Left ventricle myocardium superior (tissue), 1 donor: ENCODE measurements around the gene GOLIM4. TPM values are rescaled to one million over a fixed set of nuclear protein-coding genes. Genes with fewer than 3 reads are reported as not detected.
A peak's percentile ranks its signal among the peaks of the same experiment; 100 is the strongest.

Experiments
- ATAC-seq: fragments of 200-7000 bp; cut with Tn5 transposase; one replicate; pipeline ENCODE4 v1.9.1; 2020; ENCODE audit warnings: mild to moderate bottlenecking, moderate library complexity
- DNase-seq: peaks from one replicate; pipeline ENCODE4 v3.0.0-alpha.2; 2020
- intact Hi-C: fragments of 100-400 bp; cut with micrococcal nuclease; formaldehyde crosslinking; loops from one replicate; pipeline ENCODE4 v1.11.0; 2022
- total RNA-seq: library from RNA; stranded (reverse); fragmentation: NEBNext Ultra II Directional; extraction: Animal tissue kit (Norgen Biotek cat#: 25700); gene quantifications from one replicate; pipeline ENCODE4 v1.2.1, GENCODE V29; 2021
- donor health status: DM: no; HTN: yes; CAD: no; lungs with severe emphysema.

GOLIM4 gene
- total RNA-seq, 1 donor from 2014 or later = 63.2 TPM

DNA sequence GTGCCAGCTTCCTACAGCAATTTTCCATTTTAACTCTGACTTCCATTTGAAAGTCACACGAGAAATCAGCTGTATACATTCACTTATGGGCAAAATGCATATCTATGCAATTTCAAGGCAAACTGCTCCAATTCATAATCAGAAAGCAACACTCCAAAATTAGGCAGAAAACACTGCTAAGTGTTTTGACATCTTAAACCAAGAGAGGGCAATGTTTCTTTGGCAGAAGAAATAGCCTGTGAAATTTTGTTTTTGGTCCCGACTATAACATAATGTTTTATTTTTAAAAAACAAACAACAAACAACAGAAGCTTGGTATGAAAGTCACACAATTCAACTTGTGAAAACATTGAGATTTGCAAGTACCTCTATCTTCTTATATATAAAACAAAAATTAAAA, 42.6 kb downstream of the GOLIM4 start:
- intact Hi-C loops = no loop called here
- DNase-seq (no peak), ATAC-seq (no peak)

DNA sequence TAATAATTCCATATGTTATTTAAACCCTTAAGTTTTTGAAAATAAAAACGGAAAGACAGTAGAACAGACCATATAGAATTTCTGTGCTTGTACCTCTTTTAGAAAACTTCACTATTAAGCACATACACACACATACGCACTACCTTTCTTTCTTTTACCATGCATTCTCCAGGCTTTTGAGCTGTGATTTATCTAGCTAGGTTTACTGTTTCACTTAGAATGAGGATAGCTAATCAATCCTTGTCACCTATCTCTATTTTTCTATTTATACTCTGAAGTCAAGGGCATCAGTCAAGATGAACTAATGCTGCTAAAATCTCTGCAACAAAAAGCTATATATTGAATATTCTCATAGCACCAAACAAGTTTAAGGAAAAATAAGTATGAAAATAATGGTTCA, 43.2 kb downstream of the GOLIM4 start:
- intact Hi-C loops = no loop called here
- peak; percentile 7 for ATAC-seq
- DNase-seq = no peak

DNA sequence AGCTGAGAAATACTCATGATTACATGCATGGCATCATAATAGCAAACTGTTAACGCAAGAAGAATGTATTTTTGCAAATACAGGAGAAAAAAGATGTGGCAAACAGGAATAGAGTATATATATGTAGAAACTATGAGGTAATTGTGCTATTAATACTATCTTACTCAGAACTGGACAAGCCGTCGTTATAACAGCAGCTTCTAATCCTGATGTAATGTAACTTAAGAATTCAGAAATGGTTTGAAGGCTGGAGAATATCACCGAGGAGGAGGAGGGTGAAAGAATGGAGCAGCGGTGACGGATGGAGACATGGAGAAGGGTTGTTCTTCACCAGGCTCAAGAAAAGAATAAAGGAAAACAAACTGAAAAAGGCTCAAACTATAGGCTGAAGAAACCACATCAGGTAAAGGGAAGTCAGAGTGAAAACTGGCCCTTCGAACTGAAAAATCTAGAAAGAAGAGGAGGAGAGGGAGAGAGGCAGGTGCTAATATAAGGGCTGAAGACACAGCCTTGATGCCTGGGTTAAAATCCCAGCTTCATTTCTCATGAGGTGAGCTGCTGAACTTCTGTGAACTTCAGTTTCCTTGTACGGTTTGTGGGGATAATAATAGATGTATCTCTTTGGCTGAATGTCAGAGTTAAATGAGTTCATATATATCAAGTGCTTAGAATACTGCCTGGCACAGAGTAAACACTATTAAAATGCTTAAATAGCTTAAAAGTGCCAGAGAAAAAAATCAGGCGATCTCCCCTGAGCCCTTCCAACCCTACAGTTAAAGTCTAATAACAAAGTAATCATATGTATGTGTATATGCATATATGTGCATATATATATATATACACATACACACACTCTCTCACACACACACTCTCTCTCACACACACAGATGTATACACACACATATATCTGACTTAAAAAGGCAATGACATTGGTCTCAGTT, 43.9 kb downstream of the GOLIM4 start:
- ATAC-seq (peak; percentile 74), DNase-seq (no peak)
- intact Hi-C loops = no loop called here

DNA sequence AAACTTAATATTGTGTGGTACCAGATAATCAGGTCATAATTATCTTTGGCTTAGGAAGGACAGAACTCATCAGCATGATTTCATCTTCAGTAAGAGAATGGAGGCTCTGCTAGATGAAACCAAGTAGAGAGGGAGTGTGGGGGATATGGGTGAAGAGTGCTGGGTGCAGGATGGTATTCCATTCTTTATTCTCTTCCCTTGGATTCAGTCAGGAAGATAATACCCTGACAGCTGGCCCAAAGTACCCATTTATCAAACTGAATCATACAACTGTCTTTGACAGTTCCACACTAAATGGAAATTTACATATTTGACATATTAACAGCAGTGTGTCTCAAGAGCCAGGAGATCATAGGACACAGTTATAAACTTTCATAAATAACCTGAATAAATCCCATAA, 44.7 kb downstream of the GOLIM4 start:
- intact Hi-C loops = no loop called here
- no peak for ATAC-seq
- DNase-seq = no peak

DNA sequence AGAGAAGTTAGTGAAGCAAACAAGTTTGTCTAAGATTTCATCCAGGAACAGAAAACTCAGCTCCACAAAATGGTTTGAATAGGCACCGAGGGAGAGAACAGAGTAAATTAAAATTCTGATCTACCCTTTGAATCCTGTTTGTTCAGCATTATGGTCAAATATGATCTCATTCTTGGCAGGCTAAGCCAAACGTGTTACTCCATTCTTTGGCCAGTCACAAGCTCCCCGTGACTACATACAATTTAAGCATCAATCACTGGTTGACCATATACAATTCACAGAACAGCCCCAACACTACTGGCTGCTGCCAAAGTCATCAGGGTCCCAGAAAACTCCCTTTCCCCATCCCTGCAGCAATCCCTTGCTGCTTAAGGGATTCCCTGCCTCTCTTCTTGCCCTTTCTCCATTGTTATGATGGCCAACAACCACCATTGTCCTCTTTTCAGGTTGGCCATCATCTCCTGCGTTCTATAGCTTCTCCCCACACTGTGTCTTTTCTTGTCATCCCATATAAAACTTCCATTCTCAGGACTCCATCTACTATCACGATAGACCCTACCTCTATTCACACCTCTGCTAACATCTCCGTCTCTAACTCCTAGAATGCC, 46.3 kb downstream of the GOLIM4 start:
- no peak for DNase-seq
- ATAC-seq = peak; percentile 42
- intact Hi-C loops = loop anchor here (5.0 kb wide), 1 partner anchor 43 kb away; no protein-coding TSS in a partner anchor

- ATAC-seq = peak; percentile 42
- no peak for DNase-seq
- intact Hi-C loops = loop anchor here (5.0 kb wide), 1 partner anchor 44 kb away; no protein-coding TSS in a partner anchor
Observed at GRCh38 chr3:168048414-168049330, 47.1 kb downstream of the GOLIM4 start.

- ATAC-seq = no peak
- DNase-seq = no peak
- intact Hi-C loops = loop anchor here (2.0 to 5.0 kb wide), 2 partner anchors 44 to 117 kb away; no protein-coding TSS in a partner anchor
Observed at GRCh38 chr3:168047936-168048335, 47.8 kb downstream of the GOLIM4 start.

GRCh38 chr3:168047190-168047795, 48.4 kb downstream of the GOLIM4 start:
- DNase-seq (no peak), ATAC-seq (peak; percentile 61)
- intact Hi-C loops = loop anchor here (2.0 to 5.0 kb wide), 2 partner anchors 45 to 118 kb away; no protein-coding TSS in a partner anchor

DNA sequence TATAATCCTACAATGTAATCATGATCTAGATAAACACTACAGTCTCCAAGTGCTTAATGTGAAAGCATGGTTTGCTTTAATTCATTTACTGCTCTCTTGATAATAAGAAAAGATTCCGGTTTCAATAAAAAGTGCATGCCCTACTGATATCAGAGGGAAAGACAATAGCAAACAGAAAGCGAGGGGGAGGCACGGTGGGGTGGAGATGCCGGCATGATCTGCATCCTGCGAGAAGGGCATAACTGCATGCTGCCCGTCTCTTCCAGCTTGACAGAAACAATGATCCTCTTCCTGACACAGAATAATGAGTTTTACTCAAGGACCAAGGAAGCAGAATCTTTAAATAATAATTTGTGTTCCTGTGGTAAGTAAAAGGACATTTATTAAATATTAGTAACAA, 51.7 kb downstream of the GOLIM4 start:
- DNase-seq (no peak), ATAC-seq (no peak)
- intact Hi-C loops = no loop called here

GRCh38 chr3:168040607-168041208, 55.0 kb downstream of the GOLIM4 start:
- intact Hi-C loops = loop anchor here (1.0 kb wide), 1 partner anchor 111 kb away; no protein-coding TSS in a partner anchor
- ATAC-seq (peak; percentile 79), DNase-seq (no peak)

- no peak for ATAC-seq
- no peak for DNase-seq
- intact Hi-C loops = no loop called here
Observed at GRCh38 chr3:168037020-168037419, 58.7 kb downstream of the GOLIM4 start.

DNA sequence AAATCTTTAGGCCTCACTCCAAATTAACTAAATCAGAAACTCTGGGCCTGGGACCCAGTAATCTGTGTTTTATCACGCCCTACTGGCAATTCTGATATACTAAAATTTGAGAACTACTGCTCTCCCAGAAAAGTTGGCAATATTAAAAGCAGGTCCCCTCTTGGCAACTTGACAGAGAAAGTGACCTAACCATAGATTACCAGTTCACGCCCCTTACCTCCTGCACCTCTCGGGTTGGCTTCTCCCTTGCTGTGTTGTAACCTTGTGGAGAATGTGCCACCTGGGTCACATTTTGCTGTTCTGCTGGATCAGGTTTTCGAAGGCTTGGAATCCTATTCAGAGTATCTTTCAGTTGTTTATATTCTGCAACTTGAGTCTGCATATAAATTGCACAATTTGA, 59.1 kb downstream of the GOLIM4 start:
- intact Hi-C loops = no loop called here
- ATAC-seq = no peak
- no peak for DNase-seq

- DNase-seq (no peak), ATAC-seq (peak; percentile 87)
Observed at GRCh38 chr3:168034152-168034928, 61.4 kb downstream of the GOLIM4 start.

GRCh38 chr3:168030577-168030976, 65.1 kb downstream of the GOLIM4 start:
- ATAC-seq (no peak), DNase-seq (no peak)
- intact Hi-C loops = no loop called here

More at GRCh38 chr3:168034152-168034928, 61.4 kb downstream of the GOLIM4 start:
- intact Hi-C loops = no loop called here

DNA sequence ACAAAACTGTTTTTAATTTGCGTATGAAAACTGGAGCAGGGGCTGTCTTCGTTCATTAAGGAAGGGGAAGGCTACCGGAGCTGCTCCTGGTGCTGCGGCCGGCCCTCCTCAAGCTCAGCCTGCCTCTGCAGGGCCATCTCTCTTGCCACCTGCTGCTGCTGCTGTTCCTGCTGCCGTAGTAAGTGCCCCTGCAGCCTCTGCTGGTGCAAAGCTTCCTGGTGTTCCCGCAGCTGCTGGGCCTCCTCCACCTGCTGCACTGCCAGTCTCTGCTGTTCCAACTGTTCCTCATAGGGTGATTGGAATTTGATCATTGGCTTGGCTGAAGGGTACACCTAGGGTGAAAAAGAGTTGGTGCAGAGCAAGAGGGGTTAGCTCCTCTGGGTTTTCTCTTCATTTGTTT, 66.0 kb downstream of the GOLIM4 start:
- intact Hi-C loops = no loop called here
- ATAC-seq = no peak
- DNase-seq = no peak

DNA sequence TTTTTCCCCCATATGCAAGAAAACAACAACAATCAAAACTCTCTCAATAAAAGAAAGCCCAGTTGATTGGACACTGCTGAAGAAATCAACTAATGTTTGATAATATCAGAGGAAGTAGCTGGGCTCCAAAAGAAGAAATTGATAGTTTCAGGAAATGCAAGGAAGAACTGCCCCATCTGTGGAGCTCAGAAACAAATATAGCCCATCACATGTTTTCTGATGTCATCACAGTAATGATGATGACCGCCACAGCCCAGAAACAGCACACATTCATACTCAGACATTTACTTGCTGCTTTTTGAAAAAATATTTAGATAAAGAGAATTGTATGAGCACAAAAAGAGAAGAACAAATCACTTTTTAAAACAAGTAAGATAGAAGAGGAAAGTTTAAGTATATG, 67.6 kb downstream of the GOLIM4 start:
- ATAC-seq = no peak
- intact Hi-C loops = no loop called here

DNA sequence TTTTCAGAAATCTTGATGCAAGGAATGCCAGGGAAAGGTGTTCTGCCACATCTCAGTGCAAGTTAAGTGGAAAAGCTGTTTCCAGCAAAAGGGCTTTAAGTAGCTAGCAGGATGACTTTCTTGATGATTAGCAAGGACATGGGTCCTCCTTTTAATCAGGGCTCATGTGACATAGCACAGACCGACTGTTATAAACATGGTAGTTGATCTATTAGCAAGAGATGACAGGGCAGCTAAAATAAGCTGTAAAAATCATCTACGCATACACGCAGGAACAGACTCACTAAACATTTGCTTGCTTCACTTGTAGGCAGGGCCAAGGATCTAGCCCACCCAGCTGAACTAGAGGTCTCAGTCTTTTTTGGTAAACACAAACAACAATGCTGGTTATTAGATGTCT, 69.0 kb downstream of the GOLIM4 start:
- ATAC-seq (peak; percentile 82), DNase-seq (no peak)
- intact Hi-C loops = no loop called here

More for the DNA sequence above, 67.6 kb downstream of the GOLIM4 start:
- no peak for DNase-seq

DNA sequence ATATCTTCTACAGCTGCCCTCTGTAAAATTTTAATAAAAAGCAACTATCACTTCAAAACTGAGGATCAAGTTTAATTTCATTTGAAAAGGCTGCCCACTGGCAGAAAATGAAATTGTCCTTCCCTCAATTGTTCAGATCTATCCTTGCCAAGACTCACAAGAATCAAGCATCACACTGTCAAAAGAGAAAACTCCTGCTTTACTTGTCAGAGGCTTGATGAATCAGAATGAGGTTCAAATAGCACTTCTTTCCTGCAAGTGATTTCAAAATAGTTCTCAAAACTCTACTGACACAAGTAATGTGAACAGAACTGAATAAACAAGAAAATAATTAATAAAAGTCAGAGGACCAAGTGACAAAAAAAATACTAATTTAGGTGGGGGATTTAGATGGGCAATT, 70.6 kb downstream of the GOLIM4 start:
- intact Hi-C loops = no loop called here
- DNase-seq = no peak
- ATAC-seq = no peak
